HPDE6-E6E7 (cell line): ENCODE measurements around the gene DHTKD1.
"Not testable (repeated sequence)": the region's sequence is repeated elsewhere in the genome, so short reads cannot be mapped to it uniquely, and the experiment has no call there.

Experiments used
- DNase-seq: peaks from one replicate; pipeline ENCODE4 v3.0.0; 2011; ENCODE audit warnings: missing footprints; ENCODE audit errors: extremely low spot score

DHTKD1 gene

DNA sequence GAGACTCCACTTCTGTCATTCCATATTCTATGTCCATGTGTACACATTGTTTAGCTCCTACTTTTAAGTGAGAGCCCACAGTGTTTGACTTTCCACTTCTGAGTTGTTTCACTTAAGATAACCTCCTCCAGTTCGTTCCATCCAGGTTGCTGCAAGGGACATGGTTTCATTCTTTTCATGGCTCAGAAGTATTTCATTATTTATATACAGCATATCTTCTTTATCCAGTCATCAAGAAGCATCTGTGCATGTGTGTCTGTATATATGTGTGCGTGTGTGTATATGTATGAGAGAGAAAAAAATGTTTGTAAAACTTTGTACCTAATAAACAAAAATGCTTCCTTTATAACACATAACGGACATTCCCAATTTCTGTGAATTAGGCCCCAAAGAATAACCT is 66.9 kb downstream of the DHTKD1 start:
- no peak for DNase-seq

DNA sequence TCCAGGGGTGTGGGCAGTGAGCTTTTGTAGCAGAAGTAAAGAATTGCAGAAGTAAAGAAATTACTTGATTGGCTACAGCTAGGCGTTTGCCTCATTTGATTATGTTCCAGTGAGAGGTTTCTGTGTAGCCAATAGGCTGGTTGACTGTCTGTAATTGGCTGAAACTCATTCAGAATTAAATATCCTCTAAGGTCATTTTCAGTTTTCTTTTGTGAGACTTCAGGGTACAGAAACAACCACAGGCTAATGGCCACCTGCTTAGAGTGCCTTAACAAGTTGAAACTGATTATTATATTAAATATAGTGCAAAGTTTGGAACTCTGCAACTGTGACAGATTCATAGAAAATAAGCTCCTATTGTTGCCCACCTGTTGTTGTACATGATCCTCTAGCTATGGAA is 71.3 kb downstream of the DHTKD1 start:
- no peak for DNase-seq

DNA sequence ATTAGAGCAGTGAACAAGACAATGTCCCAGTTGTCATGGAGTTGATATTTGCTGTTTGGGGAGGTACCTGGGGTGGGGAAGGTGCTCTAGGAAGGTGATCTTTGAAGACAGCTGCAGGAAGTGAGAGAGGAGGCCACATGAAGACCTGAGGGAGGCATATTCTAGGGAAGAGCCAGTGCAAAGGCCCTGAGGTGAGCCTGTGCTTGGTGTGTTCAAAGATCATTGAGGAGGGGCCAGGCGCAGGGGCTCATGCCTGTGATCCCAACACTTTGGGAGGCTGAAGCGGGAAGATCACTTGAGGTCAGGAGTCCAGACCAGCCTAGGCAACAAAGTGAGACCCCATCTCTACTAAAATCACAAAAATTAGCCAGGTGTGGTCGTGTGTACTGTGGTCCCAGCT is 75.8 kb downstream of the DHTKD1 start:
- no peak for DNase-seq

DNA sequence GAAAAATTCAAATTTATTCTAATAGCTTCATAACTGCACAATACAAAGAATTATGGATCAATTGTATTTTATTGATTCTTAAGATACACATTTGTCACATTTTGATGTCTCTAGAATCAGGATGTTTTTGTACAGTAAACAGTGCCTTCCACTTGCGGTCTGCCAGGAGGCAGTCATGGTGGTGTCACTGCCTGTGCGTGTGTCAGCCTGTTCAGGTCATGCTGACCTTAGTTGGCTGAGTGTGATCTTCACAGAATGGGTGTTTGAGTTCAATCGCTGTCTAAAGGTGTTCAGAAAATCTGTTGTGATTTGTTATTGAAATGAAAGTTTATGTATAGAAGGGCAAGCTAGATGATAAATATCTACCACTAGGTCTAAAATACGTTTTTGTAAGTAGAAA is 81.4 kb downstream of the DHTKD1 start:
- DNase-seq: peak; percentile 25

DNA sequence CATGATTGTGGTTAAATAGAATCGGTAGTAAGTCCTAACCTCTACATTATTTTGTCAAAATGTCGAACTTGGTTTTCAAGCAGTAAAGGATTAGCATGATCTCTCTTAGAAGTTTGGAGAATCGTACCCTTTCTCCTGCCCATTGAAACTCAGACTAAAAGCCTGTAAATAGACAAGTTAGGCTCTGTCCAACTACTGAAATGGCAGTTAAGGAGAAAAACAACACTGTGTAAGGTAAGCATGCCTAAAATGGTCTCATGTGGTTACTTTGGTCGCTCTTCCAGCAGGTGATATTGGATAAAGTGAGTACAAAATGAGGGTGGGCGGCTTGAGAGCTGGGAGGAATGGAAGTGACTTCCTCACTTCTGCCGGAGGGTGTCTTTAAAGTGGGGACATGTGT is 85.8 kb downstream of the DHTKD1 start:
- DNase-seq: no peak

DNA sequence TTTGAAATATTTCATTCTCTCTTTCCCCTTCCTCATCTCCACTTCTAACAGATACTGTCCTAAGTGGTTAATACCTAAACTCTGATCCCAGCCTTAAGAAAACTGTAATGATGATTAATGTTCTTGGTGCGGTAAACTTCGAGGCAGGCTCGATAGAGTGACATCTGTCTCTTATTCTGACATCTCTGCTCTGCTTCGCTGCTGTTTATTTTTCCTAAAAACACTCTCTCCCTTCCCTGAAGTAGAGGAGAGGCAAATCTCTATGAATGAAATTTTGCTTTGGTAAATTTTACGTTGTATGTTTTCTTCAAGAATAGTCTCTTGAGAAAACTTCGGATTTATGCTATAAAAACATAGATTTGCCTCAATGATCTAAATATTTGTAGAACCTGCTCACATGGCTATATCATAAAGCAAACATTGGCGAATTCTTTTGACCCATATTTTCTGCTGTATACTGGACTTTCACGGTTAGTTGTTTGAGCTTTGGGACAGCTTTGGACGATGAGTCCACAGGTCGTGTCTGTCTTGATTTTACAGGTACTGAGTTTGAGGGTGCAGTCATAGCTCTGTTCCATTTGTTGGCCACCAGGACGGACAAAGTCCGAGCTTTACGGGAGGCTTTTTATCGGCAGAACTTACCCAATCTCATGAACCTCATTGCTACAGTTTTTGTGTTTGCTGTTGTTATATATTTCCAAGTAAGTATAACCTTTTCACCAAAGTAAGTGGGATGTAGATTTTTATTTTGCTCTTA is 87.8 kb downstream of the DHTKD1 start:
- no peak for DNase-seq

DNA sequence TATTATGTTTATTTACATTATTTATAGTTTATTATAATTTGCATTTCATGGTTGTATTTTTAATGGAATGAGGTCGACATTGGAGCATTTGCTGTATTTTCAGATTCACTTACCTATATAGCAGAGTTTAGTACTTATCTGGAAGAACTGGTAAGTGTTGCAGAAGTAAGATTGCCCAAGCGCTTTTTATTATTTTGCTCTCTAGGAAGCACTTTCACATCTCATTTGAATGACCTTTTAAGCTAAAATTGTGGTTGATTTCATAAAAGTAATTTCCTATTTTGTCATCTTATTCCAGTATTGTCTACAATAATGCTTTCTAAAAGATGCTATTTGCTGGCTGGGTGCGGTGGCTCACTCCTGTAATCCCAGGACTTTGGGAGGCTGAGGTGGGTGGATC is 89.4 kb downstream of the DHTKD1 start:
- no peak for DNase-seq

DNA sequence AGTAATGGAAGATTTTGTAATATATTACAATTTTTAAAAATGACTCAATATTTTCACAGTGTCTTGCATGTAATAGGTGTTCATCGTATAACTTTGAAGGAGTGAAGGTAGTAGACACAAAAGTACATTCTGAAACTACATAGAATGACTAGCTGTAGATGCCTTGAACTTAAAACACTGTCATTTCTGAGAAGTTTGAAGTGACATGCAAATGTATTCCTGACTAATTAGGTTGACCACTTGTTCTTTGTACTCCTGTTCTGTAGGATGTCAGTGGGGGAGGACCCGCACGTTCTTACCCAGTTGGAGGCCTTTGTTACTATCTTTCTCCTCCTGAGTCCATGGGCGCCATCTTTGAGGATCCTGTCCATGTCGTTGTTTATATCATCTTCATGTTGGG is 91.9 kb downstream of the DHTKD1 start:
- DNase-seq: no peak

DNA sequence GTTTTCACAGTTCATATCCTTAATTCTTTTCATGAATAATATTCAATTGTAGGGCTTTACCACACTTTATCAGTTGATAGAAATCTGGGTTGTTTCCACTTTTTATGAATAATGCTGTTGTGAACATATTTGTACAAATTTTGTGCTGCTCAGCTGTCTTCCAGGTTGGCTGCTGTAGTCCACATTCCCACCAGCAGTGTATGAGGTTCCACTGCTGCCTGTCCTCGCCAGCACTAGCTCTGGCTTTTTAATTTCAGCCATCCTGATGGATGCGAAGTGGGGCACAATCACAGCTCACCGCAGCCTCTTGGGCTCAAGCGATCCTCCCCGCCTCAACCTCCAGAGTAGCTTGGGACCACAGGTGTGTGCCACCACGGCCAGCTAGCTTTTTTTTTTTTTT is 94.2 kb downstream of the DHTKD1 start:
- no peak for DNase-seq

DNA sequence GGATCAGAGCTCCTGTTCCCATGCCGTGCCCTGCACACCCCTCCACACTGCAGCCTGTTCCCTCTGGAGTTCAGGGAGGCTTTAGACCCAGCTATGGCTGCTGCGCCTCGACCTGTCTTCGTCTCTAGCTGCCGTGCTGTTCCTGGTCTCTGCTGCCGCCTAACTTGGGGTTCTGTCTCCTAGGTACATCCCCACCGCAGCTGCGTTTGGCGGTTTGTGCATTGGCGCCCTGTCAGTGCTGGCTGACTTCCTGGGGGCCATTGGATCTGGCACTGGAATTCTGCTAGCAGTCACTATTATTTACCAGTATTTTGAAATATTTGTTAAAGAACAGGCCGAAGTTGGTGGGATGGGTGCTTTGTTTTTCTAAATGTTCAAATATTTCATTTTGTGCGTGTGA is 95.3 kb downstream of the DHTKD1 start:
- DNase-seq: no peak

DNA sequence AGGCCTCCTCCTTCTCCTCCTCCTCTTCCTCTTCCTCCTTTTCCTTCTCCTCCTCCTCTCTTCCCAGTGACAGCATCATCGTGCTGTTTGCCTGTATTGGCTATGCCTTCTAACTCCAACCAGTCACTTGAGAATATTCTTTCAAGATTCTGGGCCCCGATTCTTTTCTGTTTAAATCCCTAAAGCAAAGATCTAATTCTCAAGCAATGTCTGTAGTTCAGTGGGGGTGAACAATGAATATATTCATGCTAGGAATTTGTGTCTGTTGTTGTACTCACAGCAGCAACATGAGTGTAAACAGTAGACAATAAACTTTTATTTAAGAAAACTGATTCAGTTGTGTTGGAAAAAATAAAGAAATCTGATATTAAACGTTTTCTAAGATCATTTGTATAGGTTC is 96.3 kb downstream of the DHTKD1 start:
- DNase-seq: no peak

DNA sequence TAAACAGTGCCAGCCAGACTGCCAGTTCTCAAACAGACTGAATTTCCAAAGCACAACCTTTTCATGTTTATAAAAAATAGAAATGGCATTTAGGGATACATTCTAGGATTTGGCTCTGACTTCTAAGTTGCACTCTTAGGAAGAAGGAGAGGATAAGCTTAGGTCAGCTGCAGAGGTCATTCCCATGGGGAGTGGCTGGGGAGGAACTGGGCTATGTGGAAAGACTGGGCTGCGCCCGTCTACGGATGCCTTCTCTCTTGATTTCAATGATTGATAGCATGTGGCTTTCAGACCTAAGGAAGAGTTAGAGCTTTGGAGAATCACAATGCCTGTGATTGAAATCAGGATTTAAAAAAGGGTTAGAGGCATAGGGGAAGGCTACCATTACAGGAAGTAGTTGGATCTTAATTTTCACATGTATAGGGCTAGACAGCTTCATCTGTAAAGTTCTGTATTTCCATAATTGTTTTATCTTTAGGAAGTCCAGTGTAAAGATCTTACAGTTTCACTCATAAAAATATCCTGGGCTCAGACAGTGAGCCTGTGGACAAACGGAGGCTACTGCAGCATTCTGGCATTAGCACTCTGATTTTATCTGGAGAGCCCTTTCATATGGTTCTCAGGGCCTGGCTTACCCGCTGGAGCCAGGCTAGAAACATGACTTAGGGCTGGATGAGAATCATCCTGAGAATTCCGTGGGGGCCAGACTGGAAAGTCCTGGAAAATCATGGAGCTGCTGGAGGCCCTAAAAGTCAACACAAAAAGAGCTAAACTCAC is 97.4 kb downstream of the DHTKD1 start:
- no peak for DNase-seq

DNA sequence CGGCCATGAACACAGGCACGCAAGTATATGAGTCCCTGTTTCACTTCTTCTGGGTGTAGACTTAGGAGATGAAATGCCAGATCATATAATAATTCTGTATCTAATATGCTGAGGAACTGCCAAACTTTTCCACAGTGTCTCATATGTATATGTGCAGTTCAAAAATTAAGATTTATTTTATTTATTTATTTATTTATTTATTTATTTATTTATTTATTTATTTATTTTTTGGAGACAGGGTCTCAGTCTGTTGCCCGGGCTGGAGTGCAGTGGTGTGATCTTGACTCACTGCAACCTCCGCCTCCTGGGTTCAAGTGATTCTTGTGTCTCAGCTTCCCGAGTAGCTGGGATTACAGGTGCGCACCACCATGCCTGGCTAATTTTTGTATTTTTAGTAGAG is 102.8 kb downstream of the DHTKD1 start:
- DNase-seq: not testable (repeated sequence)
